SIG-M5 treated with dmso at 0.1 percent for 504 hours (cell line): Measurements from ENCODE around the gene SPTLC3.

Experiments used
- DNase-seq: peaks from one replicate; lab custom pipeline; 2025; ENCODE audit not compliant: unreplicated experiment; lab: John Stamatoyannopoulos, UW

The SPTLC3 gene

DNA sequence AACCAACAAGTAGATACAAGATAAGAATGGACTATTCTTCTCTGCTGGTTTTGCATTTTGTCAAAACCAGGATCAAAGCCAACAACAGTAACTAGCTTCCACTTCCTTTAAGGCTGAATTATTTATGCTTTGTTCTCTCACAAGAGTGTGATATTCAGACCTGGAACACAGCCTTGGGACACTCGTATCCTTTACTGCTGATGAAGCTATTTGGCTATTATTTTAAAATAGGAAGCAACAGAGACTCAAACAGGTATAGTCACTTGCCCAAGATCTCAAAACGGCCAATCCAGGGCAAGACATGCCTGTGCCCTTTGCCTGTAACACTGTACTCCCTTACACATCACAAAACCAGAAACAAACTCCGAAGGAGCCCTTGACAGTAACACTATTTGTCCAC, 19.9 kb downstream of the SPTLC3 start:
- no peak for DNase-seq

DNA sequence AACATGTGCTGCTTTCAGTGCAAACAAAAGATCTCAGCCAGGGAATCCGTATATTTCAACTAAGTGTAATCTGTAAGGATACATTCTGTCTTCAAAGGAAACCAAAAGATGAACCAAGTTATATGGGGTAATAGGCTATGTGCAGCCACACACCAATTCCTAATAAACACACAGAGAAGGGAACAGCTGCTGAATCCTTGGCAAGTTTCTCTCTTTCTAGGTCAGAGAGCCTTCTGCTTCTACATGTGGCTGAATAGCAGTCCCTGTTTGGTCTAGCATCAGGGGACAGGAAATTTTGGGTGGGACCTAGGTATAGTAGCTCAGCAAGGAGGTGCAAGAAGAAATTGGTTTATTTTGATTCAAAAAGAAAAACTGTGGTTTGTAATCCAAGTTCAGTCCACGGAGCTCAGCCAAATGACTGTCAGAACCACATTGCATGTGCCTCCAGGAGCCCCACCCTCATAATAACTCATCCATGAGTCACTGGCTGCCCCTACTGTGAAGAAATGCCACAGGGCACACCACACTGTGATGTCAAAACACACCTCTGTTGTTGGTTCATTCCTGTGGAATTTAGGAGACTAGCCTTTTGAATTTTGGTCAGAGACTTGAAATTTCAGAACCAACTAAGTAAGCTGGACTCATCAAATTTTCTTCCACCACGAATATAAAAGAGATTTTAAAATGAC, 21.1 kb downstream of the SPTLC3 start:
- DNase-seq: peak; percentile 12

DNA sequence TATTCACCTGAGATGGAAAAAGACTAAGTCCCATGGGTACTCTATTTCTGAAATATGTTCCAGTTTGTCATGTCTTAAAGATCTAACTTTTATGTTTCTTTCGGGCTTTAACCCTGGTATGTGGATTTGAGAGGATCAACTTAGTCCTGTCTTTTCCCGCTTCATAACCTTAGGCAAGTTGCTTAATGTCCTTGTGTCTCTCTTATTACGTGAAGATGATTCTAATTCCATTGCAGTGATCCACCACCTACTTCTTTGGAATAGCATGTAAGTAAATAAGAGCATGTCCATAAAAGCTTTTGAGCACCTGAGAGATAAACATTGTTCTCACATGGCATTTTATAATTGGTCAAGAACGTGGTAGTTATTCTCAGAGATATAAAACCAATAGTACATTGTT, 23.0 kb downstream of the SPTLC3 start:
- DNase-seq: no peak

DNA sequence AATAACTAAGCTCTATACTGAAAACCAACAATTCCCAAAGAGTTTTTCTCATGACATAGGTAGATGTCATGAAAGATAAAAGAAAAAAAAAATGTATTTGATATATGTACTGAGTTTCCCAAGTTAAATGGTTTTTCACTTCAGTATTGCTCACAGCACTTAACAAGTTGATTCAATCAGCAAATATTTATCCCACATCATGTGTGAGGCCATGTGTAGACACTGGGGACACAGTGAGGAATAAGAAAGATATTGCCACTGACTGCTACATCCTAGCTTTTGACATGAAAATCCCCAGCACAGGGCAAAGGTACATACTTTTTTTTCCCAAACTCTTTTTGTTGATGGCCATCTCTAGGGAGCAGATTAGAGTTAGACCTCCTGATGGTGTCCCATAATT, 25.3 kb downstream of the SPTLC3 start:
- no peak for DNase-seq

DNA sequence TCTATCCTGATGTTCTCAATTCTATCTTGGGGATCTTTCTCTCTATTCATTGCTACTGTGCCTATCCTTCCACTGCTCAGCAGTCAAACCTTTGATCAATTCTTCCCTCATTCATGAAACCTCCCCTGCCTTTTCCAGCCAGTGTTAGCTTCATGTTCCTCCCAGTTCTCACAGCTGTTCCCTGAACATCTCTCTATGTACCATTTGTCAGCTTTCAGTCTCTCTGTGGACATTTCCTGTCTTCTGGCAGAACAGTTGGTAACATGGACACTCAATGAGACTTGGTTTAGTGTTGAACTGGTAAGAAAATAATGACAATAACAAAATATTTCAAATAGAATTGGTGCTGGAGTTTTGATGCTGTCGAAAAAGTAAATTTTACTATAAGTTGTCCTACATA, 26.2 kb downstream of the SPTLC3 start:
- no peak for DNase-seq

DNA sequence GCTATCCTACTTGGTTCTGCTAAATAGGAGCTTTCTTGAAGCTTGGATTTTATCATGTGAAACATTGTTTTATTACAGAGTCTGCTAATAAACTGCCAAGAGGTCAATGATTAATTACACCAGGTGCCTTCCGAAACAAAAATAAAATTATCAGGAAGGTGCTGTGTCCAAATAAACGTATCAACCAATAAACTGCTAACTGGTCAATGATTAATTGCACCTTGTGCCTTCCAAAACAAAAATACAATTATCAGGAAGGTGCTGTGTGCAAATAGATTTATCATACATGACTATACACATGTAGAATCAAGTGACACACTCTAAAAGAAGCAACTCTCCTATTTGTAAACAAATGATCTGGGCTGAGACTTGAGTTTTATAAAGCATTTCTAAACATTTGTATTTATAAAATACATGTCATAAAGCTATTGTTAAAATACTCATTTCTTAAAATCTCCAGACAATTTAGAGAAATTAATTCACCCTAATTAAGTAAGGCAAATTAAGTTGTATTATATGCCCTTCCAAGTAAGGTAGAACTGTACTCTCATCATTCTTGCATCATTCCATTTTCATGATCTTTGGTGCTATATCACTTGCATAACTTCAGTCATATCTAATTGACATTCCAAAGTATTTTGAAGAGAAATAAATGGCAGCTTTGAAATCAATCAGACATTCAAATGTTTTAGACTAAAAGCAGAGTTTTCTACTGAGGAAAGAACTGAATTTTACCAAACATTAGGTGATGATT, 26.8 kb downstream of the SPTLC3 start:
- DNase-seq: no peak

DNA sequence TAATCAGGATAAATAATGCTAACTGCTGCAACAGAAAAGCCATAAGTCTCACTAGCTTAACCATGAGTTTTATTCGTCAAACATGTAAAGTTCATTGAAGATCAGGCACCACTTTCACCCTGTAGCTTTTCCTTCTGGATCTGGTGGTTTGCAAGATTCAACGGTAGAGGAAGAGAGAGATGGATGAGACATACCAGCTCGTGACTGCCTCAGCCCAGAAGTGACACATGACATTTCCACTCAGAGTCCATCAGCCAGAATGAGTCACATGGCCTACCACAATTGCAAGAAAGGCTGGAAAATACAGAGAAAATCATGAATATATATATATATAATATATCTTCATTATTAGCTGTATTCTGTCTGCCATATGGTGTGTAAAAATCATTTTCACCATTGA, 29.0 kb downstream of the SPTLC3 start:
- no peak for DNase-seq

- no peak for DNase-seq
These were observed 33.0 kb downstream of the SPTLC3 start for GRCh38 chr20:13041574-13042457.

GRCh38 chr20:13042458-13042794, 33.7 kb downstream of the SPTLC3 start:
- DNase-seq: no peak

DNA sequence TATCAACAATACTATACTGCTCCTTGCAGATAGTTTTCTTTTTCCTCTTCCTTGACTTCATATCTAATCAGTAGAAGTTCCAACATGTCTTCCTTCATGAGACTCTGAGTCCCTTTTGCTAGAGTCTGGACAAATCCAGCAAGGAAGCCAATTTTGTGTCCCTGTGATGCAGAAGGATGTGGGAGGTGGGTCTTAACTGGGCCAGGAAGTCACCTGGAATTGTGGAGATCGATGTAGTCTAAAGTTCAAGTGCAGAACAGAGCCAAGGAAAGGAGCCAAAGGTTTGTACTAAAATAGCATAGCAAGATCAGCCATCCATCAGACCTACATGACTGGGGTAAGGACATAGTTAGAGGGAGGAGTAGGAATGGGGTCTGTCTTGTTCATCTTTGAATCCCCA, 37.6 kb downstream of the SPTLC3 start:
- DNase-seq: no peak

DNA sequence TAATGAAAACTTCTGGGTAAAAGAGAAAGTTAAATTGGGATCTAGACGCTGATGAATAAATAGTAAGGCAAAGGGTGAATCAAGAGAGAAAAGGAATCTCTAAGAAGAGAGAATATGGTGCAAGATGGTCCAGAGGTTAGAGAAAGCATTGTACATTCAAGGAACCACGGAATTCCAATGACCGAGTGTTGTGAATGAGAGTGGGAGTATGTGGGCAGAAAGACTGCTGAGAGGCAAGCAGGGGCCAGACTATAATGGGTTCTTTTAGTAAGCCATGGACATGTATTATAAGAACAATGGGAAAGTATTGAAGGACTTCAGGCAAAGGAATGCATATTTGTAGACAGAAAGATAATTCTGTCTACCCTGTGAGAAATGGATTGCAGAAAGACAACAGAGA, 45.2 kb downstream of the SPTLC3 start:
- no peak for DNase-seq

DNA sequence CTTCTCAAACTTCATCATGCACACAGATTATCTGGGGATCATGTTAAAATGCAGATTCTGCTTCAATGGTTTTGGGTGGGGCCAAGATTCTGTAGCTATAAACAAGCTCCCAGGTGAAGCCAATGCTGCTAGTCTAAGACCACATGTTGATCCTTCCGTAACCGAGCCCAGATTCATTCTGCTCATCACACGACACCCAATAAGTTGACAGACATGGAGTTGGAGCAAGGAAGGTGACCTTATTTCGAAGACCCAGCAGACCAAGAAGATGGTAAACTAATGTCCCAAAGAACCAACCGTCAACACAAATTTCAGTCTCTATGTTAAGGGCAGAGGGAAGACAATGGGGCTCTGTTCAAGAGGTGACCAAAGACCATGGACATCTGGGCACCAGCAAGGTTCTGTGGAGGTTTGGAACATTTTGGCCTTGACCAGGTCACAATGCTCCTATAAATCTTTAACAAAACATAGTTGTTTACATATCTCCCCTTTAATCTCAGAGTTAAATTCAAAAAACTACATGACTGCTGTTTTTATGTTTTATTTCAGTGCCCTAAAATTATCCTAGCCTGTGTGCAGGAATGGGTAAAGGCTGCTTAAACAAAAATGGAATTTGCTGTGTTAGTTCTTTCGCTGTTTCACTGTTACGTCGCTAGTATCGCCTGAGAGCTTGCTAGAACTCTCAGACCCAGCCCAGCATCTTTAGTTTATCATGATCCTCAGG, 50.1 kb downstream of the SPTLC3 start:
- DNase-seq: no peak

- DNase-seq: no peak
These were observed 50.8 kb downstream of the SPTLC3 start for GRCh38 chr20:13059398-13060136.

- no peak for DNase-seq
These were observed 51.6 kb downstream of the SPTLC3 start for GRCh38 chr20:13060327-13060726.

GRCh38 chr20:13061381-13061780, 52.6 kb downstream of the SPTLC3 start:
- no peak for DNase-seq

GRCh38 chr20:13062789-13063188, 54.0 kb downstream of the SPTLC3 start:
- no peak for DNase-seq

- DNase-seq: no peak
These were observed 59.6 kb downstream of the SPTLC3 start for GRCh38 chr20:13068336-13068735.

DNA sequence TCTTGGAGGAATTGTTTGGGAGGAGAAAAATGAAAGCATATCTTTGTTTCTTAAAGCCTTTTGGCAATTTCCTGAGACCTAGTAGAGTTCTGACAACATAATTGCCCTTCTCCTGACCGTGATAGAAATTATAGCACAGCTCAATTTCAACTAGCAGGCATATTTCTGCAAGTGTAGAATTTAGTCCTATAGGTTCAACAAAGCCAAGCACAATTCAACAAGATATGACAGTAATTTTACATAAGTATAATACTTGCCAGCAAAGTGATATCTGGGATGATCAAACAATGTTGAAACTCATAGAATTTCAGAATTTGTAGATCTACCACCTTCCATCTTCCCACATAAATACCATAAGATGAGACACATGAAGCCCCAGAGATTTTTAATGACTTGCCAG, 73.1 kb downstream of the SPTLC3 start:
- DNase-seq: no peak

- no peak for DNase-seq
These were observed 73.6 kb downstream of the SPTLC3 start for GRCh38 chr20:13082378-13082777.

GRCh38 chr20:13085275-13085674, 76.5 kb downstream of the SPTLC3 start:
- DNase-seq: no peak
